Measurements from ENCODE around the gene MECR.

MECR gene

DNA sequence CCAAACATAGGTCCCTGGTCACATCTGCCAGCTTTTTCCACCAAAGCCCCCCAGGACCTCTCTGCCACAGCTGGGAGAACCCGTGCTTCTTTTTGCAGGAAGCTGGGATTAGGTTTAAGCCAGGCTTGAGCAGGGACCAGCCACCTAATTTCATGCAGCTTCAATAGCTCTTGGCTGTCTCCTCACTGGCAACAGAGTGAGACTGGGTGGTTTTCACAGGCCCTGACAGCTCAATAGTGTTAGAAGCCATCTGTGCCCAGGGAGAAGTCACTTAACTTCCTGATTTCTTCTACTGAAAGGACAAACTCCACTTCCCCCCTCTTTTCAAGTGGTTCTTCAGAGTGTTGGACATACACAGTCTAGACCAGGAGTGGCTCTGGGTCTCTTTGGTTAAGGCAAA lies 28.7 kb downstream of the MECR start:
- DNase-seq (ENCODE audit: low read depth), result no peak

DNA sequence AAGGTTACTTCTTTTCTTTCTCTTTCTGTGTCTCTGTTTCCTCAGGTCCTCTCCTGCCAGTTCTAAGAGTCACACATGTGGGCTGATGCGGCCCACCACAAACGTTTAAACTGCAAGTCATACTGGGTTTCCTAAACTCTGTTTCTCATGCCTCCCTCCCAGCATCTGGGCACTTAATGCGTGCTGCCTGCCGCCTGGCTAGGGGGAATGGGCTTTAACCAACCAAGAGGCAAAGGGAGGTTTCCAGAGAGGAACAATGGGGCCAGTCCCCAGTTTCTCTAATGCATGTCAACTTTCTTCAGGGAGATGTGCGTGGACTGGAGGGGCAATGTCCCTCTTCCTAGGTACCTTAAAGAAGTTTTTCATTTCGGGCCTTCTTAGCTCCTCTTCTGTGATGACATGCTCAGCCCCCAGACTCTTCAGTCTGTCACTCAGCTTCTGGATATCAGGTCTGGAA lies 29.1 kb downstream of the MECR start:
- no peak for DNase-seq (ENCODE audit: low read depth)

DNA sequence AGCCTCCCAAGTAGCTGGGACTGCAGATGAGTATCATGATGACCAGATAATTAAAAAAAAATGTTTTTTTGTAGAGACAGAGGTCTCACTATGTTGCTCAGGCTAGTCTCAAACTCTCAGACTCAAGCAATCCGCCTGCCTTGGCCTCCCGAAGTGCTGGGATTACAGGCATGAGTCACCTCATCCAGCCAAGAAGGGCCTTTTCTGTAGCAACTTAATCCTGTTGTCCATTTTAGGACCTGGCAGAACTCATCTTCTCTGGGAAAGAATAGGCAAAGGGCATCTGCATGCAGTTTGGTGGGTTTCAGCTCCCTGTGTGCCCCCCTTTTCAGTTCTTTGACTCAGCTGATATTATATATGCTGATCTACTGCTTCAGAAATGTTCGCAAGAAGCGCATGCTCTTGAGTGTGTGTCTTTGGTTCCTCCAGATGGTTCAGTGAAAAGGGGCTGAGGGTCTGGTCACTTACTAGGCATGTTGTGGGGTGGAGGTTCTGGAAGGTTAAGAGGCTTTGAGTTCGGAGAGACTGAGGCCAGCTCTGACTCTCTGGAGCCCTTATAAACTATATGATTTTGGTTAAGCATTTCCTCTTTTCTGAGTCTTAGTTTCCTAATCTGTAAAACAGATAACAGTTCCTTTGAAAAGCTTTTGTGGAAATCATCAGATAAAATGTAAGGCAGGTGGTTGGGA lies 29.7 kb downstream of the MECR start:
- DNase-seq (ENCODE audit: low read depth), result peak; percentile 45

DNA sequence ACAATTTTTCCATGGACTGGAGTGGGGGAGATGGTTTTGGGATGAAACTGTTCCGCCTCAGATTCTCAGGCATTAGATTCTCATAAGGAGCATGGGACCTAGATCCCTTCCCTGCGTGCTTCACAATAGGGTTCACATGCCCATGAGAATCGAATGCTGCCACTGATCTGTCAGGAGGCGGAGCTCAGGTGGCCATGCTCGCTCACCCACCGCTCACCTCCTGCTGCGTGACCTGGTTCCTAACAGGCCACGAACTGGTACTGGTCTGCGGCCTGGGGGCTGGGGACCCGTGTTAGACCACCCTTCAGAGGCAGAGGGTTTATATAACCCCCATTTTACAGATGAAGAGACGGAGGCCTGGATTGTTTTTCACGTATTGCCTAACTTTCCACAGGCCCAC lies 32.7 kb downstream of the MECR start:
- DNase-seq (ENCODE audit: low read depth), result no peak

DNA sequence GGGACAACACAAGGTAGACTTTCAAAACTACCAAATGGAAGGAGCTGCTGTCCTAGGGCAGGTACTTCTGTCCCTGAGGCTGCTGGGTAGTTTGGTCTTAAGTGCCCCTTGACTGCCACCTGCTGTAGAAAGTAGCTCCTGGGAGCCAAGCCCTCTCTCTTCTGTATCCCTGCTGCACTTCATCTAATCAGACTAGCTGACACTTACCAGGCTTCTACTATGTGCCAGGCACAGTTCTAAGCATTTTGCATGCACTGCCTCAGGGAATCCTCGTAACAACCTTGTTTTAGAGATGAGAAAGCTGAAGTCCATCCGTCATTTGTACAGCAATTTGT lies 33.2 kb downstream of the MECR start:
- peak; percentile 67 for DNase-seq (ENCODE audit: low read depth)

DNA sequence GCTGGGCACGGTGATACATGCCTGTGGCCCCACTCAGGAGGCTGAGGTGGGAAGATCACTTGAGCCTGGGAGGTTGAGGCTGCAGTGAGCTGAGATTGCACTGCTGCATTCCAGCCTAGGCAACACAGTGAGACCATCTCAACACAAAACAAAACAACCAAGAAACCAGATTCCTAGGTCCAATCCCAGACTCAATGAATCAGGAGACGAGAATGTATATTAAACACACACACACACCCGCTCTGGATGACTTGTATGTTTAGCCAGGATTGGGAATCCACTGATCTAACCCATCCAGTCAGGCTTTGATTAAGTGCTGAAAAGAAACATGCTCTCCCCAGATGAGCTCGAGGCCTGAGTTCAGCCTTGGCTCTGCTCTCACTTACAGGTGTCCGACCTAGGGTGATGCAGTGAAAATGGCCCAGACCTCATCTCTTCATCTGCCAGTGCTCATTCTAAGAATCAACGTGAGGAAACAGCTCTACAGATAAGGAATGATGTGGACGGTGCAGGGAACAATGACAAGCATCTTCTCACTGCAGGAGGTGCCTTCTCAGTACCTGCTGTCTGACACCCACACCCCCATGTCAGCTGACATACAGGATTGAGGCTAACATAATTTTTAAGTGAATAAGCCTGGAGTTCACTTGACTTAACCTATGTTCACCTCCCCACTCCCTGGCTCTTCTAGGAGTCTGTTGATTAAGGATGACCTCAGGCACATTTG lies 33.7 kb downstream of the MECR start:
- peak; percentile 96 for DNase-seq (ENCODE audit: low read depth)

DNA sequence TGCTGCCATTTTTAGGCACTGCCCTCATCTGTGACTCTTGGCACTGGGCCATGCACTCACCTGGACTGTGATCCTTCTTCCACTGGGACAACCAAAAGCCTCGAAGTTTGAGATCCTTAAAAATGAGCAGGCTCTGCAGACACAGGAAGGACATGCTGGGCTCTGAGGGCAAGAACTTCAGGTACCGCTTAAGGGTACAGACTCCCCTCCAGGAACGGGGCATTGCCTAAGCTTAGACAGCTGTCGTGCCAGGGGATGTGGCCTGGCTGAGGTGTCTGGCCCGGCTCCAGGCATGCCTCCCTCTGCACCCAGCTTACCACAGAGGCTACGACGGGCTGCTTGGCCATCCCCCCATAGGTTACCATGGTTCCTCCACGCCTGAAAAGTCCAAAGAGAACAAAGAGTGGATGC lies 34.8 kb downstream of the MECR start:
- DNase-seq (ENCODE audit: low read depth), result no peak

DNA sequence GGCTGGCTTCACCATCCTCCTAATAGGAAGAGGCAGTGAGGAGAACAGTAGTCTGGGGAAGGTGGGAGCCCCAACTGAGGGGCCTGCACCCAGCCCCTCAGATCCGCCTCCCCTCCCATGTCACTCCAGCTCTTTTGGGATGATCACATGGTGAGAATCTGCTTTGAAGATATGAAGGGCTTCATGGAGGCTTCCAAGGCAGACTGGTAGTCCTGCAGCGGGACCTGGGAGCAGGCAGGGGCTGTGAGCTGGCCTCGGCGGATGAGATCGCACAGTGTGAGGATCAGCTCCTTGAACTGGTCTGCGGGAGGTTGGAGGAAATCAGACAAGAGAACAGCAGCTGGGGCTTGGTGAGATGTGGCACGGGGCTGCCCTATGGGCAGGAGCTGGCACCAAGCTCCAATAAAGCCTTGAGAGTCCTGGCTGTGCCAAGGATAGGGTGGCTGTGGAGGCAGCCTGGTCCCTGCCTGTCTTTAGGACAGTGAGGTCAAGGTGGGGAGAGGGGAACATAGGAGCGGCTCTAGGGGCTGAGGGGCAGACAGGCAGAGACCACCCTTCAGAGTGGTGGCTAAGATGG lies 36.8 kb downstream of the MECR start:
- DNase-seq (ENCODE audit: low read depth), result no peak

DNA sequence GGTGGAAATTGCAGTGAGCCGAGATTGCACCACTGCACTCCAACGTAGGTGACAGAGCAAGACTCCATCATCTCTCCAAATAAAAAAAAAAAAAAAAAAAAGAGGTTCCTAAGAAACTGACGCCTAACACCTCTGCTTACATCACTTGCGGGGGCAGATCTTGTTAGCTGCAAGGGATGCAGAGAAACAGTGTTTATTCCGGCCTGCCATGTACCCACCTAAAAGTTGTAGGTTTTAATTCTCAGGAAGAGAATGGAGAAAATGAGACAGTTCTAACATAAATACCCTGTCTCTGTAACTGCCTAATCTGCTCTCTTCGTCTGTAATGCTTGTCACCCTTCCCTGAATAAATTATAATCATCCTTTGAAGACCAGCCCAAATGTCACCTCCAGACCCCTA lies 40.0 kb downstream of the MECR start:
- no peak for DNase-seq (ENCODE audit: low read depth)

DNA sequence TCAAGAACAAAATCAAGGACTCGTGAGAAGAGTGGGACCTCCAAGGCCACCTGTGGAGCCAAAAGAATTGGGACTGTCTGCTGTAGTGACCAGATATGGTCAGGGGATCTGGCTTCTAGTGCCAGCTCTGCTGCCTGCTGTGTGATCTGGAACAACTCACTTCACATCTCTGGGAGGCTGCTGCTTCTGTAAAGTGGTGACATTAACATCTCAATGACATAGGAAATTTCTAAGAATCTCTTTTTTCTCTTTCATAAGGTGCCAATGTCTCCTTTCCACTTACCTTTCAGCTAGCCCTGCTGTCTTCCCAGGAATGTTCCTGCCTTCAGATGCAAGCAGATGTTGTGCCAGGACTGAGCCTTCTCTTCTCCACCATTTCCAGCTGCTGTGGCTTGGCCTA lies 44.0 kb downstream of the MECR start:
- no peak for DNase-seq (ENCODE audit: low read depth)

DNA sequence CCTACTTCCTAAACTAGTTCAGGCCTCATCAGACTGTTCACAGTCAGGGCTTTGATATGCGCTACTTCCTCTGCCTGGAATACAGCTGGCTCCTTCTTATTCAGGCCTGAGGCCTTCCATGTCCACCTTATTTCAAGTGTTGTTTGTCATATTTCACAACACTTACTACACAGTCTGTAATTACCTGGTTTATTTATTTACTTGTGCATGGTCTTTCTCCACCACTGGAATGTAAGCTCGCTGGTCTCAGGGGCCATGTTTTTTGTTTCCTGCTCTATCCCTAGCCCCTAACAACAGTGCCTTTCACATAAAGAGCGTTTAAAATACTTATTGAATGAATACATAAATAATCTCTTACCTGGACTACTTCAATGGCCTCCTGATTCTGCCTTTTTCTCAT lies 44.5 kb downstream of the MECR start:
- DNase-seq (ENCODE audit: low read depth), result no peak

DNA sequence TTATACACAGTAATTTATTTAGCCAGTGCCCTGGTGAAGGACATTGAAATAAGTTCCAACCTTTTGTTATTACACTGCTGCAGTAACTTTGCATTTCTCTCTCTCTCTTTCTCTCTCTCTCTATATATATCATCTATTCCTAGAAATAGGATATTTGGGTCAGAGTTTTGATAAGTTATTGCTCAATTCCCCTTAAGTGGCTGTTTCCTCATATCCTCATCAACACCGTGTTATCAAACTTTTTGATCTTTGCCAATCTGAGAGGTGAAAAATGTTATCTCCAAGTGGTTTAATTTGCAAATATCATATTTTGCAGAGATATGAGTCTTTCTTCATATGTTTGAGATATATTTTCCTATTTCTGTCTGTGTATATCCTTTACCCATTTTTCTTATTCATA lies 47.4 kb downstream of the MECR start:
- no peak for DNase-seq (ENCODE audit: low read depth)

DNA sequence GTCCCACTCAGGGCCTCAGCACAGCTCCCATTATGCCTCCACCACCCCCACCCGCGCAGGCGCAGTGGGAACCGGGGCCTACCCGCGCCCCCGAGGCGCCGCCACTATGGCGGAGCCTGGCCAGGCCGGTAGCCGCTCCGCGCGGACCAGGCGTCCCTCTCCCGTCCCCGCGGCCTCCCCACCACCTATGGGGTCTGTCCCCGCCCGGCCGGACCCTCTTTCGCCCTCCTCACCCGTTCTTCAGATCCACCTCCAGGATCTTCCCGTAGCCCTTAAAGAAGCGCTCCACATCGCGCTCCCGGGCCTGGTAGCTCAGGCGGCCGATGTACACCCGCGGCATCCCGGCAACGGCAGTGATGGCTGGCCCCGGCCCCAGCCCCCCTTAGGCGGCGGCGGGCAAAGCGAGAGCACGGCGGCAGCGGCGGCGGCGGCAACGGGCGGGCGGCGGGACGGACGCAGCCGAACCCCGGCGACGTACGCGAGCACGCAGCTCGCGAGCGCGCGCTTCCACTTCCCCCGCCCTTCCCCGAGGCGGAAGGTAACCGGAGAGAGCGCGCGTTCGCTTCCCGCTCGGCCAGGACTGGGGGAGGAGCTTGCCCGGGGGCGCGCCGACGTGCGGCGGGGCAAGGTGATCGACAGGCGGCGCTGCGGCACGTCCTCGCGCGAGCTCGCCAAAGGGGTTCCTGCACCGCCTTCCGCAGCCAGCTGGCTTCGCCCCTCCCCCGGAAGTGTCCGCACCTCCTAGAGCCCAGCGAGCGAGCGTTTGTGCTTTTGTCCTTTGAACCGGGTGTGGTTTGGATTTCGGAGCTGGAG lies 49.1 kb downstream of the MECR start, which contains the start of gene SRSF4:
Gene SRSF4 (minus strand): TSS at position 488 of the 813 bp plus-strand sequence. CDS start 148 bp downstream, at position 340.
- peak; percentile 98 for DNase-seq (ENCODE audit: low read depth)

DNA sequence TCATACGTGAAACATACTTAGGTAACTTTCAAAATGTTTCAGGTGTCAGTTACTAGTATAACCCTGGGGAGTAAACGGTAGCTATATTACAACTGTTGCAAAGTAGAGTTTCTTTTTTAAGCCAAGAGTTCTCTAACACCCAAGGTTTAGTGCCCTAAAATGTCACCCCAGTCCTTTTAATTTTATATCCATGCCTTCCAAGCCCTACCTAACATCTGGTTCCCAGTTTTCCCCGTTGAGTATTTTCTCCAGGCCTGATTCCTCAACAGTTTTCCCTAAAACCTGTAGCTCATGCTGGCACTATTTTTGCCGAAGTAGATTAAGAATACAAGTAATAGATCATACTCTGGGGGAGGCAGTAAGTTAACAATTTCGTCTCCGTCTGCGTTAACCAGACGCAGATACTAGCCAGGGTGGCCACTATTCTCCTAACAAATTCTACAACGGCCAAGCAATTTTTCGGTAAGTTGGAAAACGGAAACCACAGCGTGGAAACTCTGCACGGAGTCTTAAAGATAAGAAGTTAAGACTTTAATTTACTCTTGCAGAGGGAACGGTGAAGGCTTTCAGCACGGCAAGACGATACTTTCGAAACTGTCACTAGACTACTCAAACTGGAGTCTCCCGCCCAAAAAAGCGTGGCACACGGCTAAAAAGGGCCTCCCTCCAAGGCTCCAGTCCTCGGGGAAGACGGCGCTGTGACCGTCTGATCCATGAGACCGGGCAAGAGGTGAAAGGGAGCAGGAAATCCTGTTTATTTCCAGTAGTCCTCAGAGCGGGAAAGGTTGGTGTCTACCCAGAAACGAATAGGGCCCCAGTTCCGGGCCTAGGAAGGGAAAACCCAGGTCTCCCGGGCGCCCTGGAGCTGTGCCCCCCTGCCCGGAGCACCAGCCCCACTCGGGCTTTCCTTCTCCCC lies 50.0 kb downstream of the MECR start:
- DNase-seq (ENCODE audit: low read depth), result no peak

DNA sequence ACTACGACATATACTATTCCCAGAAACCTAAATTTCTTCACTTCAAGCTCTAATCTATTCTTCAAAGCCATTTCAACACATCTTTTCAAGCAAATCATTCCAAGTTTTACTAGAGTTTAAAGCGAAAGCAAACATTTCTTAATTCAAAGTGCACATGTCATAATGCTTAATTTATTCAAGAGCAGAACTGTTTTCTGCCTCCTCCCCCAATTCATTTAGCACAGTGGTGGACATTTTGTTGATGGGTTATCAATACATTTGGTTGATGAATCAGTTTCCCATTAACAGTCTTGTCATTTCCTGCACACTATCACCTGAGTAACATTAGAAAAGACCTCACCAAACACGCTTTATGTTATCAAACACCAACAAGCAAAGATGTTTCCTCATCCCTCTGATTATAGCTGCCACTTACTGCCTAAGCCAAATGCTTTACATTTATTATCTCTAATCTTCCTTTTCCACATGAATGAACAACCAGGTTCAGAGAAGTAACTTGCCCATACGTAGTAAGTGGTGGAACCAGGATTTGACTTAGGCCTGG lies 51.0 kb downstream of the MECR start:
- no peak for DNase-seq (ENCODE audit: low read depth)

DNA sequence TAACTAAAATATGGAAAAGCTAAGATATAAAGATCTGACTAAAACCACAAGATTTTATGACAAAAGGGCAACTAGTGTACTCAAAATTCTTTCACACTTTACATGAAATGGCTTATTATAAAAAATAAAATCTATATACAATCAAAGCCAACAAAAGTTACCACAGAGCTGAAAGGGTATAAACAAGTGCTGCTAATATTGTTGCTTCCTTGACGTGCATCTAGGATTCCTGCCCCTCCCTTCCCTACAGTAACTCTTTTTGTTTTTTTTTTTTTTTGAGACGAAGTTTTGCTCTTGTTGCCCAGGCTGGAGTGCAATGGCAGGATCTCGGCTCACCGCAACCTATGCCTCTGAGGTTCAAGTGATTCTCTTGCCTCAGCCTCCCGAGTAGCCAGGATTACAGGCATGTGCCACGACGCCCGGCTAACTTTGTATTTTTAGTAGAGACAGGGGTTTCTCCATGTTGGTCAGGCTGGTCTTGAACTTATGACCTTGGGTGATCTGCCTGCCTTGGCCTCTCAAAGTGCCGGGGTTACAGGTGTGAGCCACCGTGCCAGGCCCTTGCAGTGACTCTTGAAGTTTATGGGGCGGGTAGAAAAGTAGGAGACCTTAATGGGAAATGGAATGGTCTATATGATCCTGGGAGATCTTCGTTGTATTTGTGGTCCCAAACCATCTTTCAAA lies 53.6 kb downstream of the MECR start:
- no peak for DNase-seq (ENCODE audit: low read depth)

DNA sequence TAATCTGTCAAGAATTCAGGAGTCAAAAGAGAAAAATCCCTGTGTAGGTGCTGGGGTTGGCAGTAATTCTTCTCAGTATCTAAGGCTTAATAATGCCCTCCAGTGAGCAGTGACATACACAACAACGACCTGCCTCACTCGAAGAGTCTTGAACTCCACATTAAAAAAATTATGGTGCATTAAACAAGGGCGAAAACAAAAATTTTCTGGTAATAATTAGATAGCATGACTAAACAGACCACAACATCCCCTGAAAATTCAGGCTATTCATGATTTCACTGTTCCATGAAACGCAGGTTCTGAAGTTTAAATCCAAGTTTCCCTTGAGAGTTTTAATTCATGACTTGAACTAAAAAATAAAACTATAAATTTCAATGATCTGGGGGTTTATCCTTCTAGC lies 54.2 kb downstream of the MECR start:
- DNase-seq (ENCODE audit: low read depth), result peak; percentile 52

DNA sequence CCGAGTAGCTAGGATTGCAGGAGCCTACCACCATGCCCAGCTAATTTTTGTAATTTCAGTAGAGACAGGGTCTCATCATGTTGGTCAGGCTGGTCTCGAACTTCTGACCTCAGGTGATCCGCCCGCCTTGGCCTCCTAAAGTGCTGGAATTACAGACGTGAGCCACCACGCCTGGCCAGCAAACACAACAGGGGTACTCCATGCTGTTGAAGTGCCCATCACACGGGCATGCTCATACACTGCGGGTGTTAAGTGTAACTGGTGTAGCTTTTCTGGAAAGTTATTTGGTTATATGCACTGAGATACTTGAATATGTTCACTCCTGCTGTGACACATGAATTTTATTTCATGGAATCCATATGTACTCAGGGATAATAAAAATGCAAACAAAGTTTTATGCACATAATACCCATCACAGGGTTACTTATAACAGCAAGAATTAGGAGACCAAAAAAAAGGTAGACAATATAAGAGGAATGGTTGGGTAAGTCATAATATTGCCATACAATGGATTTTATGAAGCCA lies 58.3 kb downstream of the MECR start:
- no peak for DNase-seq (ENCODE audit: low read depth)

DNA sequence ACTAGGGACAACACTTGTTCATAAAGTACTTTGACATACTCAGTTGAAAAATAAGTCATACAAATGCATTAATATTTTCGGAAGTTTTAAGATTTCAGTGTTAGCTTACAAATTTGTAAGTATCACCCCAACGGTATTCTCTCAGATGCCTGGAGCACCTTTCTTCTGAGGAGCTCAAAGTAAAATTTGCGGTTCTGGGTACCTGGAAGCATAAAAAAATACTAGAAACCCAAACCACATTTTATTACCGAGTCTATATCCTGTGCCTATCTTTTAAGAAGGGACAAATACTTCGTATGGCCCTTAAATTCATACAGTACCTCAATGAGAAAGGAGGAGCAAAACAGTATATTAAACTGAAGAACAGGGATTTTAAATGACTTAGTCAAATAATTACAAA lies 59.2 kb downstream of the MECR start:
- no peak for DNase-seq (ENCODE audit: low read depth)

DNA sequence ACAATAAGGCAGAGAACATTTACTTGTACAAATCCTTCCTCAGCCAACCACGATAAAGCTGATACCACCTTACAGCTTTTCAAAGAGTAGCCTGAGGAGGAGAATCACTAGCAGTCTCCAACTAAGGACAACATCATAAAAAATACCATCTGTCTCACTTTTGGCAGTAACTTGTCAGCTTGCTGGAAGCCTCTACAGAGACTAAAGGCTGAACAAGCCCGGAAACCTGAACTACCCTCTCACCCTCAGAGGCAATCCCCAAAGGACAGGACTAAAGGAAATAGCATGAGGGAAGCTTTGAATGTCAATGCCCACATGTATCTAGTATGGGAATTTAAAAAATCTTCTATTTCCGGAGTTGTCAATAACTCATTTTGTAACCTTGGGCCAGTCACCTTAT lies 59.6 kb downstream of the MECR start:
- DNase-seq (ENCODE audit: low read depth), result peak; percentile 34

All from EH (cell line).